Ovary (tissue), 3 donors: Measurements from ENCODE around the gene VSTM1.

Source experiments
- EP300 ChIP-seq: sonication (generic); formaldehyde crosslinking; IDR thresholded peaks from one replicate; pipeline ENCODE4 v1.6.1; 2017; ENCODE audit warnings: antibody characterized with exemption
- POLR2A ChIP-seq: fragments of 450-650 bp; IDR thresholded peaks from one replicate; pipeline ENCODE4 v1.6.1; 2017; ENCODE audit warnings: antibody characterized with exemption, mild to moderate bottlenecking, moderate library complexity
- TF ChIP-seq, protein P1 (sequence below), 3 donors: fragments of 450-650 bp in 2 of 3; fragments of 200-600 bp in 1 of 3; IDR thresholded peaks; one replicate each; pipeline versions ENCODE4 v1.5.1 to v1.8.0; 2016 to 2022; ENCODE audit warnings: antibody characterized with exemption in 3 of 3, mild to moderate bottlenecking in 1 of 3
- donor health status: DM: no; HTN: no; CAD: no.

DNA sequence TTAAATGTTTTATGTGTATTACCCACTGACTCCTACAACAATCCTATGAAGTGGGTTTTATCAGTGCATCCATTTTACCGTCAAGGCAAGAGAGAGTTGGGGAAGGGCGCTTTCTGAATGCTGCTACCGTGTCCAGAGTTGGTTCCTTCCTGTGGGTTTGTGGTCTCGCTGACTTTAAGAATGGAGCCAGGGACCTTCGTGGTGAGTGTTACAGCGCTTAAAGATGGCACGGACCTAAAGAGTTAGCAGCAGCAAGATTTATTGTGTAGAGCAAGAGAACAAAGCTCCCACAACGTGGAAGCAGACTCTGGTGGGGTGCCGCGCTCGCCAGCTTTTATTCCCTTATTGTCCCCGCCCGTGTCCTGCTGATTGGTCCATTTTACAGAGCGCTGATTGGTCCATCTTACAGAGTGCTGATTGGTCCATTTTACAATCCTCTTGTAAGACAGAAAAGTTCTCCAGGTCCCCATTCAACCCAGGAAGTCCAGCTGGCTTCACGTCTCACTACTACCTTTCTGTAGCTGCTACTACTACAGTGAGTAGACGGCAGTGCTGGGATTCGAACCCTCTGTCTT is 30.8 kb upstream of the VSTM1 start:
- no peak for TF ChIP-seq POLR2A
- TF ChIP-seq, protein P1, sequence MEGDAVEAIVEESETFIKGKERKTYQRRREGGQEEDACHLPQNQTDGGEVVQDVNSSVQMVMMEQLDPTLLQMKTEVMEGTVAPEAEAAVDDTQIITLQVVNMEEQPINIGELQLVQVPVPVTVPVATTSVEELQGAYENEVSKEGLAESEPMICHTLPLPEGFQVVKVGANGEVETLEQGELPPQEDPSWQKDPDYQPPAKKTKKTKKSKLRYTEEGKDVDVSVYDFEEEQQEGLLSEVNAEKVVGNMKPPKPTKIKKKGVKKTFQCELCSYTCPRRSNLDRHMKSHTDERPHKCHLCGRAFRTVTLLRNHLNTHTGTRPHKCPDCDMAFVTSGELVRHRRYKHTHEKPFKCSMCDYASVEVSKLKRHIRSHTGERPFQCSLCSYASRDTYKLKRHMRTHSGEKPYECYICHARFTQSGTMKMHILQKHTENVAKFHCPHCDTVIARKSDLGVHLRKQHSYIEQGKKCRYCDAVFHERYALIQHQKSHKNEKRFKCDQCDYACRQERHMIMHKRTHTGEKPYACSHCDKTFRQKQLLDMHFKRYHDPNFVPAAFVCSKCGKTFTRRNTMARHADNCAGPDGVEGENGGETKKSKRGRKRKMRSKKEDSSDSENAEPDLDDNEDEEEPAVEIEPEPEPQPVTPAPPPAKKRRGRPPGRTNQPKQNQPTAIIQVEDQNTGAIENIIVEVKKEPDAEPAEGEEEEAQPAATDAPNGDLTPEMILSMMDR (IDR thresholded peaks at IDR 0.05), result no peak
- no peak for TF ChIP-seq EP300
